Measurements from ENCODE around the gene SELENOO. TPM values are rescaled to one million over a fixed set of nuclear protein-coding genes. Genes with fewer than 3 reads are reported as not detected.

Gene SELENOO
- total RNA-seq, 1 donor from 2014 or later, result 25.0 TPM

DNA sequence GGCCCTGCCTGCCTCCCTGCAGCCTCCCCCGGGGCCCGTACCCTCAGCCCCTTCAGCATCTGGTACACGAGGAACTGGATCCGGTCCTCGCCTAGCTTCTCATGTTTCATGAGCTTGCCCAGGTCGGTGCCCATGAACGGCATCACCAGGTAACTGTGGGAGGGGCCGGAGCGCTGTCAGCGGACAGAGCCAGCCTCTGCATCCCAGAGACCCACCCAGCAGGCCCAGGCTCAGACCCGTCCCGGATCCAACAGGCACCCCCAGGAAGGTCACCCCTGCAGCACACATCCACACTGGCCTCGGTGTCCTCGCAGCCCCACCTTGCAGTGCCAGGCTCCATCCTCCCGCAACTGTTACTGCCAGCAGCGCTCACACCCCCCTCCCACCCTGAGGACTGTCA lies 56.2 kb downstream of the SELENOO start:
- no peak overlapping the region for H3K27ac Mint-ChIP-seq (ENCODE audit: unreplicated experiment)
- no peak for DNase-seq (ENCODE audit: extremely low spot score, unreplicated experiment)
- H3K4me1 Mint-ChIP-seq (ENCODE audit: unreplicated experiment), result peaks cover 8% of the 10 kb centered on the region
- no peaks in the 10 kb centered on the region for H3K27me3 Mint-ChIP-seq (ENCODE audit: unreplicated experiment)
- no peaks in the 10 kb centered on the region for H3K36me3 Mint-ChIP-seq (ENCODE audit: unreplicated experiment)
- H3K4me3 Mint-ChIP-seq (ENCODE audit: unreplicated experiment), result no peak overlapping the region
- H3K9me3 Mint-ChIP-seq (ENCODE audit: unreplicated experiment), result no peaks in the 10 kb centered on the region
- TF ChIP-seq, protein P1, sequence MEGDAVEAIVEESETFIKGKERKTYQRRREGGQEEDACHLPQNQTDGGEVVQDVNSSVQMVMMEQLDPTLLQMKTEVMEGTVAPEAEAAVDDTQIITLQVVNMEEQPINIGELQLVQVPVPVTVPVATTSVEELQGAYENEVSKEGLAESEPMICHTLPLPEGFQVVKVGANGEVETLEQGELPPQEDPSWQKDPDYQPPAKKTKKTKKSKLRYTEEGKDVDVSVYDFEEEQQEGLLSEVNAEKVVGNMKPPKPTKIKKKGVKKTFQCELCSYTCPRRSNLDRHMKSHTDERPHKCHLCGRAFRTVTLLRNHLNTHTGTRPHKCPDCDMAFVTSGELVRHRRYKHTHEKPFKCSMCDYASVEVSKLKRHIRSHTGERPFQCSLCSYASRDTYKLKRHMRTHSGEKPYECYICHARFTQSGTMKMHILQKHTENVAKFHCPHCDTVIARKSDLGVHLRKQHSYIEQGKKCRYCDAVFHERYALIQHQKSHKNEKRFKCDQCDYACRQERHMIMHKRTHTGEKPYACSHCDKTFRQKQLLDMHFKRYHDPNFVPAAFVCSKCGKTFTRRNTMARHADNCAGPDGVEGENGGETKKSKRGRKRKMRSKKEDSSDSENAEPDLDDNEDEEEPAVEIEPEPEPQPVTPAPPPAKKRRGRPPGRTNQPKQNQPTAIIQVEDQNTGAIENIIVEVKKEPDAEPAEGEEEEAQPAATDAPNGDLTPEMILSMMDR (IDR thresholded peaks at IDR 0.05), result no peak

DNA sequence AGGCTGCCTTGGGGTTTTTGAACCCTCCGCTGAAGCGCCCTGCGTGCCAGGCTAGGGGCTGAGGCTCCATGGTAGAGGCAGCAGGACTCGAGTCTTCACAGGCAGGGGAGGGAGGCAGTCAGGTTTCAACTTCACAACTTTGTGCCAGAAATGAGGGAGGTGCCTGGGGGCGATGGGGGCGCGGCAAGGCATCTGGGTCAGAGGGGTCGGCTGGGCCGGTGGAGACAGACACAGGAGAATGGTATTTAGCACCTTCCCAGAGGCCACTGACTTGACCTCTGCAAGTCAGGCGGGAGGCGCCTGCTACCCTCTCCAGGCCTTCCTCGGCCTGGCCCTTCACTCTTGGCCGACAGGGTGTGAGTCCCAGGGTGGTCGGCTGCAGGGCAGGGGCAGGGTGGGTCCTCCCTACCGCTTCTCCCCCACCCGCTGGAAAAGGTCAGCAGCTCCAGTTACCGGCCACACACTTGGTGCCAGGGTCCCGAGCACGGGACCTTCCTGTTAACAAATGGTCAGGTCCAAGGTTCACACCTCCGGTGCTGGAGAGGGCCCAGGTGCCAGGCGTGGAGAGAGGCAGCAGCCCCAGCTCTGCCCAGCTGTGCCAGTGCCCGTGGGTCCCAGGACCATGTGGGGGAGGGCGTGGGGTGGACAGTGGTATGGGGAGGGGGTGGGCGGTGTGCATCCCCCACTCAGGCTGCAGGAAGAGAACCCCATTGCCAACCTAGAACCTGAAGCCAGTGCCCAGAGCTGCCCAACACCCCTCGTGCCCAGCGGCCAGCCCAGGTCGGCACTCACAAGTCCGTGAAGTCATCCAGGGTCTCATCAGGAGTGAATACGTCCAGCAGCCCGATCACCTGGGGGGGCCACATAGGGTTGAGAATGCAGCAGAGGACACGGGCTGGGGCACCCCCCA lies 56.9 kb downstream of the SELENOO start:
- DNase-seq (ENCODE audit: extremely low spot score, unreplicated experiment), result no peak
- H3K27ac Mint-ChIP-seq (ENCODE audit: unreplicated experiment), result no peak overlapping the region
- TF ChIP-seq, protein P1 (IDR thresholded peaks at IDR 0.05), result no peak
- no peak overlapping the region for H3K4me3 Mint-ChIP-seq (ENCODE audit: unreplicated experiment)
- peaks cover 14% of the 10 kb centered on the region for H3K4me1 Mint-ChIP-seq (ENCODE audit: unreplicated experiment)
- H3K27me3 Mint-ChIP-seq (ENCODE audit: unreplicated experiment), result no peaks in the 10 kb centered on the region
- no peaks in the 10 kb centered on the region for H3K9me3 Mint-ChIP-seq (ENCODE audit: unreplicated experiment)
- H3K36me3 Mint-ChIP-seq (ENCODE audit: unreplicated experiment), result no peaks in the 10 kb centered on the region

GRCh38 chr22:50258361-50259292 lies 57.8 kb downstream of the SELENOO start:
- DNase-seq (ENCODE audit: extremely low spot score, unreplicated experiment), result no peak
- H3K27ac Mint-ChIP-seq (ENCODE audit: unreplicated experiment), result no peak overlapping the region
- TF ChIP-seq, protein P1 (IDR thresholded peaks at IDR 0.05), result no peak
- H3K27me3 Mint-ChIP-seq (ENCODE audit: unreplicated experiment), result no peaks in the 10 kb centered on the region
- no peaks in the 10 kb centered on the region for H3K36me3 Mint-ChIP-seq (ENCODE audit: unreplicated experiment)
- H3K9me3 Mint-ChIP-seq (ENCODE audit: unreplicated experiment), result no peaks in the 10 kb centered on the region
- peaks cover 19% of the 10 kb centered on the region for H3K4me1 Mint-ChIP-seq (ENCODE audit: unreplicated experiment)
- H3K4me3 Mint-ChIP-seq (ENCODE audit: unreplicated experiment), result no peak overlapping the region

- Mint-ChIP-seq H3K4me1 (ENCODE audit: unreplicated experiment) (peaks cover 19% of the 10 kb centered on the region), H3K27me3 (ENCODE audit: unreplicated experiment) (no peaks in the 10 kb centered on the region), H3K9me3 (ENCODE audit: unreplicated experiment) (no peaks in the 10 kb centered on the region), H3K27ac (ENCODE audit: unreplicated experiment) (no peak overlapping the region), H3K4me3 (ENCODE audit: unreplicated experiment) (peak overlapping the region; percentile 14), H3K36me3 (ENCODE audit: unreplicated experiment) (no peaks in the 10 kb centered on the region)
- TF ChIP-seq, protein P1 (IDR thresholded peaks at IDR 0.05), result no peak
- no peak for DNase-seq (ENCODE audit: extremely low spot score, unreplicated experiment)
These were observed 58.5 kb downstream of the SELENOO start for GRCh38 chr22:50259302-50259701.

- H3K4me1 Mint-ChIP-seq (ENCODE audit: unreplicated experiment), result peaks cover 19% of the 10 kb centered on the region
- no peaks in the 10 kb centered on the region for H3K36me3 Mint-ChIP-seq (ENCODE audit: unreplicated experiment)
- H3K27ac Mint-ChIP-seq (ENCODE audit: unreplicated experiment), result peak overlapping the region; percentile 56
- no peaks in the 10 kb centered on the region for H3K9me3 Mint-ChIP-seq (ENCODE audit: unreplicated experiment)
- peak overlapping the region; percentile 65 for H3K4me3 Mint-ChIP-seq (ENCODE audit: unreplicated experiment)
- DNase-seq (ENCODE audit: extremely low spot score, unreplicated experiment), result no peak
- no peaks in the 10 kb centered on the region for H3K27me3 Mint-ChIP-seq (ENCODE audit: unreplicated experiment)
- TF ChIP-seq, protein P1 (IDR thresholded peaks at IDR 0.05), result no peak
These were observed 59.6 kb downstream of the SELENOO start for GRCh38 chr22:50260434-50260800.
